Naive B cell (primary cell): ENCODE results near the gene POLR1C. TPM values are rescaled to one million over a fixed set of nuclear protein-coding genes. Genes with fewer than 3 reads are reported as not detected.
"Not testable (repeated sequence)": the region's sequence is repeated elsewhere in the genome, so short reads cannot be mapped to it uniquely, and the experiment has no call there.

Experiments used
- ATAC-seq, 2 donors: fragments of 150-1000 bp; cut with Tn5 transposase; 2 replicates each; pipeline ENCODE4 v1.10.0; 2021; ENCODE audit warnings: low read depth in 2 of 2, mild to moderate bottlenecking in 2 of 2, moderate library complexity in 2 of 2
- DNase-seq: peaks from one replicate; pipeline ENCODE4 v3.0.0; 2022
- H3K27ac Mint-ChIP-seq, 6 donors: one replicate each; pipeline ENCODE4 v1.8.0; 2020 to 2022; ENCODE audit warnings: mild to moderate bottlenecking in 6 of 6, mixed read lengths in 6 of 6, moderate library complexity in 5 of 6, inconsistent platforms in 2 of 6
- H3K27me3 Mint-ChIP-seq, 3 donors: one replicate each; pipeline ENCODE4 v1.8.0; 2021 to 2022; ENCODE audit warnings: mixed read lengths in 3 of 3, mild to moderate bottlenecking in 1 of 3
- H3K36me3 Mint-ChIP-seq, 2 donors: one replicate each; pipeline ENCODE4 v1.8.0; 2020 to 2022; ENCODE audit warnings: mixed read lengths in 2 of 2, inconsistent platforms in 1 of 2, mild to moderate bottlenecking in 1 of 2
- H3K4me1 Mint-ChIP-seq, 3 donors: one replicate each; pipeline ENCODE4 v1.8.0; 2020 to 2022; ENCODE audit warnings: mixed read lengths in 3 of 3, inconsistent platforms in 1 of 3, mild to moderate bottlenecking in 1 of 3, moderate library complexity in 1 of 3
- H3K4me3 Mint-ChIP-seq, 8 donors: one replicate each; pipeline ENCODE4 v1.8.0; 2020 to 2022; ENCODE audit warnings: mild to moderate bottlenecking in 8 of 8, mixed read lengths in 8 of 8, moderate library complexity in 8 of 8, inconsistent platforms in 2 of 8
- H3K9me3 Mint-ChIP-seq, 7 donors: one replicate each; pipeline ENCODE4 v1.8.0; 2020 to 2022; ENCODE audit warnings: mixed read lengths in 7 of 7, mild to moderate bottlenecking in 5 of 7, inconsistent platforms in 2 of 7, moderate library complexity in 1 of 7
- polyA plus RNA-seq, 6 donors: library from polyadenylated mRNA; unstranded; fragments of 300-500 nt; fragmentation: Illumina TruSeq; gene quantifications; one replicate each; pipeline ENCODE4 v1.2.3, GENCODE V29; 2021; ENCODE audit warnings: low read depth in 6 of 6

Gene POLR1C
- polyA plus RNA-seq, 6 donors from 2014 or later: 9.3 to 19.8 (median 13.1) TPM

GRCh38 chr6:43496370-43497128 lies 20.3 kb upstream of the POLR1C start:
- H3K4me1 Mint-ChIP-seq: peaks cover 14 to 18% (median 15%) of the 10 kb centered on the region in 3 donors
- no peaks in the 10 kb centered on the region for H3K9me3 Mint-ChIP-seq
- H3K27me3 Mint-ChIP-seq: no peaks in the 10 kb centered on the region
- no peak for DNase-seq
- H3K27ac Mint-ChIP-seq: peak overlapping the region in 1 of 6 donors; percentile 36
- H3K4me3 Mint-ChIP-seq: no peak overlapping the region
- ATAC-seq: peak in 1 of 2 donors; percentile 43
- peaks cover 6 to 8% of the 10 kb centered on the region in 2 donors for H3K36me3 Mint-ChIP-seq

GRCh38 chr6:43497129-43497396 lies 19.8 kb upstream of the POLR1C start:
- H3K4me3 Mint-ChIP-seq: no peak overlapping the region
- DNase-seq (no peak), ATAC-seq (no peak)
- H3K9me3 Mint-ChIP-seq: no peaks in the 10 kb centered on the region
- H3K4me1 Mint-ChIP-seq: peaks cover 14 to 18% (median 15%) of the 10 kb centered on the region in 3 donors
- H3K27ac Mint-ChIP-seq: peak overlapping the region in 1 of 6 donors; percentile 36
- H3K36me3 Mint-ChIP-seq: peaks cover 11% of the 10 kb centered on the region in 2 donors
- no peaks in the 10 kb centered on the region for H3K27me3 Mint-ChIP-seq

- no peaks in the 10 kb centered on the region for H3K9me3 Mint-ChIP-seq
- no peaks in the 10 kb centered on the region for H3K27me3 Mint-ChIP-seq
- no peak overlapping the region for H3K27ac Mint-ChIP-seq
- no peak overlapping the region for H3K4me3 Mint-ChIP-seq
- DNase-seq (no peak), ATAC-seq (no peak)
- H3K4me1 Mint-ChIP-seq: peaks cover 10 to 13% (median 10%) of the 10 kb centered on the region in 3 donors
- H3K36me3 Mint-ChIP-seq: peaks cover 11 to 17% of the 10 kb centered on the region in 2 donors
These were observed 19.2 kb upstream of the POLR1C start for GRCh38 chr6:43497689-43498088.

- Mint-ChIP-seq H3K4me1 (peaks cover 7 to 12% (median 8%) of the 10 kb centered on the region in 3 donors), H3K36me3 (peaks cover 11 to 23% of the 10 kb centered on the region in 2 donors), H3K27ac (peak overlapping the region in 1 of 6 donors; percentile 32)
- H3K27me3 Mint-ChIP-seq, H3K4me3 Mint-ChIP-seq, H3K9me3 Mint-ChIP-seq, DNase-seq, ATAC-seq: not testable (repeated sequence)
These were observed 18.6 kb upstream of the POLR1C start for GRCh38 chr6:43498291-43498690.

GRCh38 chr6:43499028-43499815 lies 17.7 kb upstream of the POLR1C start:
- no peaks in the 10 kb centered on the region for H3K9me3 Mint-ChIP-seq
- DNase-seq: no peak
- H3K36me3 Mint-ChIP-seq: peaks cover 11 to 30% of the 10 kb centered on the region in 2 donors
- no peaks in the 10 kb centered on the region for H3K27me3 Mint-ChIP-seq
- no peak for ATAC-seq
- H3K4me1 Mint-ChIP-seq: peaks cover 6 to 8% (median 7%) of the 10 kb centered on the region in 3 donors
- no peak overlapping the region for H3K4me3 Mint-ChIP-seq
- no peak overlapping the region for H3K27ac Mint-ChIP-seq

GRCh38 chr6:43500921-43501320 lies 16.0 kb upstream of the POLR1C start:
- Mint-ChIP-seq H3K27ac (peak overlapping the region in 2 of 6 donors; percentile 21 to 33), H3K9me3 (no peaks in the 10 kb centered on the region), H3K4me3 (no peak overlapping the region), H3K4me1 (no peaks in the 10 kb centered on the region), H3K27me3 (no peaks in the 10 kb centered on the region), H3K36me3 (peaks cover 11 to 30% of the 10 kb centered on the region in 2 donors)
- DNase-seq (no peak), ATAC-seq (no peak)

GRCh38 chr6:43502666-43503065 lies 14.2 kb upstream of the POLR1C start:
- H3K4me3 Mint-ChIP-seq: no peak overlapping the region
- no peaks in the 10 kb centered on the region for H3K9me3 Mint-ChIP-seq
- H3K4me1 Mint-ChIP-seq: peaks cover 2 to 17% (median 7%) of the 10 kb centered on the region in 3 donors
- H3K36me3 Mint-ChIP-seq: peaks cover 11 to 36% of the 10 kb centered on the region in 2 donors
- no peak for ATAC-seq
- peak overlapping the region in 1 of 6 donors; percentile 88 for H3K27ac Mint-ChIP-seq
- no peaks in the 10 kb centered on the region for H3K27me3 Mint-ChIP-seq
- no peak for DNase-seq

- Mint-ChIP-seq H3K36me3 (peaks cover 11 to 36% of the 10 kb centered on the region in 2 donors), H3K27ac (peak overlapping the region in 1 of 6 donors; percentile 16), H3K9me3 (no peaks in the 10 kb centered on the region), H3K4me1 (peaks cover 4 to 18% (median 11%) of the 10 kb centered on the region in 3 donors), H3K4me3 (no peak overlapping the region), H3K27me3 (peaks cover under 1 to 6% (median 5%) of the 10 kb centered on the region in 3 donors)
- no peak for ATAC-seq
- DNase-seq: no peak
These were observed 13.4 kb upstream of the POLR1C start for GRCh38 chr6:43503443-43503842.

GRCh38 chr6:43504756-43505593 lies 11.9 kb upstream of the POLR1C start:
- peaks cover 11 to 18% (median 17%) of the 10 kb centered on the region in 3 donors for H3K27me3 Mint-ChIP-seq
- DNase-seq (no peak), ATAC-seq (no peak)
- H3K36me3 Mint-ChIP-seq: peaks cover 11 to 44% of the 10 kb centered on the region in 2 donors
- H3K27ac Mint-ChIP-seq: peak overlapping the region in 1 of 6 donors; percentile 54
- H3K9me3 Mint-ChIP-seq: no peaks in the 10 kb centered on the region
- no peak overlapping the region for H3K4me3 Mint-ChIP-seq
- peaks cover 14 to 30% (median 20%) of the 10 kb centered on the region in 3 donors for H3K4me1 Mint-ChIP-seq

GRCh38 chr6:43505718-43506117 lies 11.2 kb upstream of the POLR1C start:
- no peaks in the 10 kb centered on the region for H3K9me3 Mint-ChIP-seq

GRCh38 chr6:43506171-43506570 lies 10.7 kb upstream of the POLR1C start:
- Mint-ChIP-seq H3K9me3 (no peaks in the 10 kb centered on the region), H3K27me3 (peaks cover 11 to 18% (median 17%) of the 10 kb centered on the region in 3 donors), H3K36me3 (peaks cover 7 to 41% of the 10 kb centered on the region in 2 donors), H3K4me1 (peaks cover 14 to 36% (median 22%) of the 10 kb centered on the region in 3 donors), H3K4me3 (no peak overlapping the region), H3K27ac (peak overlapping the region in 1 of 6 donors; percentile 84)
- ATAC-seq (no peak), DNase-seq (no peak)

More at GRCh38 chr6:43505718-43506117, 11.2 kb upstream of the POLR1C start:
- H3K36me3 Mint-ChIP-seq: peaks cover 8 to 44% of the 10 kb centered on the region in 2 donors
- H3K4me3 Mint-ChIP-seq: no peak overlapping the region
- no peak for DNase-seq
- no peak overlapping the region for H3K27ac Mint-ChIP-seq
- peaks cover 14 to 34% (median 20%) of the 10 kb centered on the region in 3 donors for H3K4me1 Mint-ChIP-seq
- ATAC-seq: no peak
- peaks cover 11 to 18% (median 17%) of the 10 kb centered on the region in 3 donors for H3K27me3 Mint-ChIP-seq

- peak; percentile 74 for DNase-seq
- ATAC-seq: peak; percentile 60 to 65
- Mint-ChIP-seq H3K4me1 (peaks cover 18 to 41% (median 28%) of the 10 kb centered on the region in 3 donors), H3K4me3 (peak overlapping the region in 1 of 8 donors; percentile 66), H3K9me3 (no peaks in the 10 kb centered on the region), H3K36me3 (peaks cover 4 to 34% of the 10 kb centered on the region in 2 donors), H3K27me3 (peaks cover 11 to 18% (median 17%) of the 10 kb centered on the region in 3 donors), H3K27ac (peak overlapping the region in 2 of 6 donors; percentile 44 to 84)
These were observed 10.0 kb upstream of the POLR1C start for GRCh38 chr6:43506667-43507471.
